K562 (cell line): Measurements from ENCODE around the gene EPHA7. TPM values are rescaled to one million over a fixed set of nuclear protein-coding genes. Genes with fewer than 3 reads are reported as not detected.

Experiments used
- ATAC-seq: fragments of 200-7000 bp; cut with Tn5 transposase; 3 replicates; pipeline ENCODE4 v1.9.1; 2020; ENCODE audit warnings: moderate library complexity
- BruUV-seq: library from RNA; stranded (reverse); fragments of 400-500 nt; replicated peaks from 2 replicates; lab custom pipeline; 2021; lab: Mats Ljungman, UMichigan
- CTCF ChIA-PET: fragments of 300-600 bp; formaldehyde crosslinking; extraction: SDS; loops from one replicate; lab custom pipeline; 2021; ENCODE audit warnings: low intra/inter-chr PET ratio; lab: Yijun Ruan, JAX
- POLR2A ChIA-PET: fragments of 300-600, 350-650 bp; sonication (Branson Sonifier 250); formaldehyde crosslinking; extraction: SDS; loops from one replicate; lab custom pipeline; 2021; ENCODE audit warnings: antibody characterized with exemption, inconsistent platforms; lab: Yijun Ruan, JAX
- DNase-seq, 4 experiments: peaks; one replicate each; pipeline versions ENCODE4 v3.0.0 to v3.0.0-alpha.2; 2011 to 2018; ENCODE audit warnings: low spot score in 3 of 4, mixed read lengths in 3 of 4; ENCODE audit errors: extremely low read depth in 1 of 4
- FAIRE-seq: peaks from 2 replicates; lab custom pipeline; 2011; peaks lifted over from hg19 to GRCh38; lab: Jason Lieb, UNC
- H2AFZ ChIP-seq: 2 replicates; pipeline ENCODE4 v1.6.0; 2011; ENCODE audit warnings: low read depth, low read length, control low read depth, inconsistent platforms
- H3K27ac ChIP-seq: fragments of 200-600 bp; 3 replicates; pipeline ENCODE4 v1.8.0; 2011; ENCODE audit warnings: low read depth, mild to moderate bottlenecking, control low read depth, inconsistent platforms, low read length, moderate library complexity, mixed read lengths; ENCODE audit errors: extremely low read depth
- H3K27me3 ChIP-seq, 2 experiments: fragments of 300-600 bp in 1 of 2; 2 replicates in 1 of 2; 3 replicates in 1 of 2; pipeline versions ENCODE4 v1.6.0 to v1.8.0; 2011; ENCODE audit warnings: inconsistent platforms in 2 of 2, low read length in 2 of 2, mild to moderate bottlenecking in 1 of 2, mixed read lengths in 1 of 2, moderate library complexity in 1 of 2; ENCODE audit not compliant: control insufficient read depth in 2 of 2, insufficient read depth in 2 of 2
- H3K36me3 ChIP-seq: fragments of 300-600 bp; 3 replicates; pipeline ENCODE4 v1.8.0; 2011; ENCODE audit warnings: mild to moderate bottlenecking, low read length, inconsistent platforms; ENCODE audit not compliant: control insufficient read depth, insufficient read depth
- H3K4me1 ChIP-seq, 2 experiments: fragments of 200-600 bp in 1 of 2; replicated peaks in 1 of 2; 2 replicates in 1 of 2; 3 replicates in 1 of 2; pipeline versions ENCODE4 v1.5.1 to v1.8.0; 2011; ENCODE audit warnings: inconsistent platforms in 2 of 2, low read length in 2 of 2, mild to moderate bottlenecking in 1 of 2, mixed read lengths in 1 of 2, moderate library complexity in 1 of 2; ENCODE audit not compliant: control insufficient read depth in 2 of 2, insufficient read depth in 2 of 2
- H3K4me2 ChIP-seq: 2 replicates; pipeline ENCODE4 v1.6.1; 2011; ENCODE audit warnings: low read length, control low read depth, inconsistent platforms, mixed read lengths; ENCODE audit not compliant: insufficient read depth
- H3K4me3 ChIP-seq: fragments of 200-600 bp; sonication (generic), shearing (Covaris generic); 2 replicates; pipeline ENCODE4 v1.5.1; 2016; ENCODE audit warnings: control low read depth, inconsistent platforms
- H3K79me2 ChIP-seq: fragments of 200-600 bp; 3 replicates; pipeline ENCODE4 v1.8.0; 2011; ENCODE audit warnings: low read length, inconsistent platforms; ENCODE audit not compliant: control insufficient read depth, insufficient read depth
- H3K9ac ChIP-seq, 2 experiments: 2 replicates each; pipeline versions ENCODE4 v1.6.0 to v1.6.1; 2011; ENCODE audit warnings: low read depth in 2 of 2, low read length in 2 of 2, control low read depth in 1 of 2, inconsistent platforms in 1 of 2, mild to moderate bottlenecking in 1 of 2, mixed read lengths in 1 of 2; ENCODE audit not compliant: insufficient read depth in 1 of 2
- H3K9me1 ChIP-seq: one replicate; pipeline ENCODE4 v1.6.0; 2011; ENCODE audit warnings: inconsistent platforms, mild to moderate bottlenecking, low read length, moderate library complexity; ENCODE audit not compliant: control insufficient read depth, insufficient read depth
- H3K9me3 ChIP-seq: replicated peaks from 2 replicates; pipeline ENCODE4 v1.5.1; 2011; ENCODE audit warnings: low read depth, low read length, inconsistent platforms; ENCODE audit not compliant: control insufficient read depth, insufficient read depth
- H4K20me1 ChIP-seq: replicated peaks from 2 replicates; pipeline ENCODE4 v1.6.1; 2011; ENCODE audit warnings: low read length, inconsistent platforms, mixed read lengths; ENCODE audit not compliant: control insufficient read depth, insufficient read depth
- CBFB ChIP-seq: sonication (generic); formaldehyde crosslinking; IDR thresholded peaks from 2 replicates; pipeline ENCODE4 v1.4.0; 2020; ENCODE audit warnings: mild to moderate bottlenecking, missing genetic modification reagents
- CEBPB ChIP-seq: fragments of 450-650 bp; IDR thresholded peaks from 2 replicates; pipeline ENCODE4 v1.6.1; 2016; ENCODE audit warnings: missing genetic modification characterization, missing compliant biosample characterization
- CHD4 ChIP-seq: fragments of 200-600 bp; sonication (generic); IDR thresholded peaks from 3 replicates; pipeline ENCODE4 v1.6.1; 2012; ENCODE audit warnings: low read depth, mild to moderate bottlenecking, mixed read lengths, low read length, inconsistent platforms; ENCODE audit not compliant: insufficient read depth, insufficient replicate concordance, poor library complexity, severe bottlenecking
- ELF4 ChIP-seq: fragments of 450-650 bp; formaldehyde crosslinking; IDR thresholded peaks from 2 replicates; pipeline ENCODE4 v1.4.0; 2022; ENCODE audit warnings: missing genetic modification characterization
- EP300 ChIP-seq: IDR thresholded peaks from 2 replicates; pipeline ENCODE4 v1.6.1; 2012; ENCODE audit warnings: low read length, improper control_type of control experiment
- HMG20A ChIP-seq: fragments of 450-650 bp; formaldehyde crosslinking; conservative IDR thresholded peaks from 2 replicates; pipeline ENCODE4 v1.4.0; 2020; ENCODE audit warnings: mild to moderate bottlenecking, mixed read lengths
- NCOA4 ChIP-seq: fragments of 450-650 bp; IDR thresholded peaks from 2 replicates; pipeline ENCODE4 v1.6.1; 2018; ENCODE audit warnings: mild to moderate bottlenecking; ENCODE audit not compliant: partially characterized antibody
- NFXL1 ChIP-seq: fragments of 450-650 bp; formaldehyde crosslinking; IDR thresholded peaks from 2 replicates; pipeline ENCODE4 v1.4.0; 2021; ENCODE audit warnings: mild to moderate bottlenecking
- RB1 ChIP-seq: fragments of 450-650 bp; IDR thresholded peaks from 2 replicates; pipeline ENCODE4 v1.6.1; 2017; ENCODE audit warnings: low read depth, mild to moderate bottlenecking
- TRIM24 ChIP-seq, 2 experiments: fragments of 450-650 bp; IDR thresholded peaks; 2 replicates each; pipeline ENCODE4 v1.6.1; 2016
- ZNF282 ChIP-seq: sonication (generic); formaldehyde crosslinking; IDR thresholded peaks from 2 replicates; pipeline ENCODE4 v1.8.1; 2023; ENCODE audit warnings: missing genetic modification reagents
- ZNF507 ChIP-seq: conservative IDR thresholded peaks from 2 replicates; pipeline ENCODE4 v1.6.1; 2017; ENCODE audit warnings: missing genetic modification characterization, missing compliant biosample characterization
- WGBS: fragments of 100-300 bp; shearing (Covaris generic); methylation state at CpG from one replicate; pipeline ENCODE4 v1.1.6; 2016; ENCODE audit warnings: low coverage, mixed read lengths; ENCODE audit not compliant: insufficient coverage; ENCODE audit errors: missing lambda C conversion rate; 5-methylcytosine and 5-hydroxymethylcytosine counted together
- in situ Hi-C: fragments of 300-500 bp; cut with MboI; formaldehyde crosslinking; loops from 4 replicates; pipeline ENCODE4 v1.15.0; 2018; ENCODE audit warnings: inconsistent platforms, mixed read lengths
- intact Hi-C: fragments of 100-400 bp; cut with micrococcal nuclease; formaldehyde crosslinking; loops from 2 replicates; pipeline ENCODE4 v1.14.2; 2022
- polyA plus RNA-seq, 8 experiments: library from polyadenylated mRNA; depleted of rRNA in 4 of 8; stranded (reverse) in 5 of 8; unstranded in 3 of 8; fragments of >200 nt; fragmentation: Nextera tagmentation in 2 of 8; fragmentation: Illumina TruSeq in 1 of 8; extraction: Ambion mirVana in 2 of 8; extraction: Trizol in 1 of 8; gene quantifications; 2 replicates each; pipeline versions ENCODE4 v1.2.1 to v1.2.3, GENCODE V29; 2011 to 2014; ENCODE audit warnings: inconsistent platforms in 1 of 8, missing spikeins in 1 of 8
- total RNA-seq, 7 experiments: library from RNA; depleted of rRNA in 6 of 7; stranded (reverse); fragments of >200 nt in 6 of 7; fragmentation: Illumina TruSeq in 2 of 7; extraction: Trizol in 2 of 7; gene quantifications; 2 replicates each; pipeline versions ENCODE4 v1.2.1 to v1.2.3, GENCODE V29; 2011 to 2021; ENCODE audit warnings: low replicate concordance in 1 of 7
- TF ChIP-seq, protein P1 (sequence below): sonication (generic); formaldehyde crosslinking; IDR thresholded peaks from 2 replicates; pipeline ENCODE4 v1.9.0; 2022; ENCODE audit warnings: mild to moderate bottlenecking, missing genetic modification reagents
- TF ChIP-seq, protein P2 (sequence below): fragments of 250-450 bp; sonication (Bioruptor Pico); IDR thresholded peaks from 2 replicates; pipeline ENCODE4 v1.8.0; 2022; ENCODE audit warnings: moderate library complexity, mild to moderate bottlenecking, inconsistent platforms
- TF ChIP-seq, protein P3 (sequence below): fragments of 150-350 bp; conservative IDR thresholded peaks from 2 replicates; pipeline ENCODE4 v1.6.1; 2014; ENCODE audit warnings: low read length
- TF ChIP-seq, protein P4 (sequence below): IDR thresholded peaks from 2 replicates; pipeline ENCODE4 v1.6.1; 2011; ENCODE audit warnings: borderline replicate concordance, low read depth, mild to moderate bottlenecking, moderate library complexity, low read length; ENCODE audit not compliant: insufficient read depth, poor library complexity, severe bottlenecking

Gene EPHA7
- total and polyA plus RNA-seq, 9 of the 15 experiments (the other 6 are each of a cell fraction or from before 2014, with no cell fraction given) = not detected

DNA sequence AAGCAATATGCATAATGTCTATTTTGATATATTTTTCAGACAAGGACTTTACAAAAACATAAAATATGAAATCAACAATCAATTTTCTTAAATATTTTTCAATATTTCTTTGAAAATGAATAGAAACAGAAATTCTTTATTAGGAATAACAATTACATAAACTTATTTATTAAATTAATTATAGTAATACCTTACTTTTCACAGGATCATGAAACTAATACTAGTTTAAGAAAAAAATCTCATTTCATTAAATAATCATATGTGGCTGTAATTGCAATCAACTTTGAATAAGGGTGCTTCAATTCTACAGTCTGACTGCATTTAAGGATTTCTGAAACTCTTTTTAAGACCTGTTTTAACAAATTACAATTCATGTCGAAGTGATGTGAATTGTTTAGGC, 26.6 kb downstream of the EPHA7 start:
- ChIA-PET CTCF (no interaction called here), POLR2A (no interaction called here)
- no peak overlapping the region for H3K9ac ChIP-seq
- H2AFZ ChIP-seq = no peak overlapping the region
- H3K4me3 ChIP-seq = no peak overlapping the region
- WGBS = 5% methylated on average over 1 of the region's 1 CpG
- DNase-seq (no peak), FAIRE-seq (no peak), ATAC-seq (no peak)
- intact Hi-C loops = no loop called here
- BruUV-seq = no TSS peak
- in situ Hi-C loops = no loop called here
- H3K27ac ChIP-seq = no peak overlapping the region
- H3K4me2 ChIP-seq = no peak overlapping the region
- H3K27me3 ChIP-seq = no peaks in the 10 kb centered on the region
- no peaks in the 10 kb centered on the region for H3K4me1 ChIP-seq
- H3K79me2 ChIP-seq = no peaks in the 10 kb centered on the region
- H3K36me3 ChIP-seq = no peaks in the 10 kb centered on the region
- no peaks in the 10 kb centered on the region for H4K20me1 ChIP-seq
- H3K9me3 ChIP-seq = no peaks in the 10 kb centered on the region
- TF ChIP-seq, protein P1, sequence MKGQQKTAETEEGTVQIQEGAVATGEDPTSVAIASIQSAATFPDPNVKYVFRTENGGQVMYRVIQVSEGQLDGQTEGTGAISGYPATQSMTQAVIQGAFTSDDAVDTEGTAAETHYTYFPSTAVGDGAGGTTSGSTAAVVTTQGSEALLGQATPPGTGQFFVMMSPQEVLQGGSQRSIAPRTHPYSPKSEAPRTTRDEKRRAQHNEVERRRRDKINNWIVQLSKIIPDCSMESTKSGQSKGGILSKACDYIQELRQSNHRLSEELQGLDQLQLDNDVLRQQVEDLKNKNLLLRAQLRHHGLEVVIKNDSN (CRISPR knock-in tag) = no peak
- TF ChIP-seq NCOA4 (no peak), CBFB (CRISPR knock-in tag) (no peak), ZNF282 (CRISPR knock-in tag) (no peak), NFXL1 (CRISPR knock-in tag) (no peak), CEBPB (tag) (no peak), CHD4 (no peak), EP300 (no peak), ELF4 (CRISPR knock-in tag) (no peak), HMG20A (CRISPR knock-in tag) (no peak), ZNF507 (no peak), RB1 (no peak), TRIM24 (IDR thresholded peaks at IDR 0.05) (no peak)
- TF ChIP-seq, protein P2, sequence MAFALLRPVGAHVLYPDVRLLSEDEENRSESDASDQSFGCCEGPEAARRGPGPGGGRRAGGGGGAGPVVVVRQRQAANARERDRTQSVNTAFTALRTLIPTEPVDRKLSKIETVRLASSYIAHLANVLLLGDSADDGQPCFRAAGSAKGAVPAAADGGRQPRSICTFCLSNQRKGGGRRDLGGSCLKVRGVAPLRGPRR (CRISPR knock-in tag) = no peak
- TF ChIP-seq, protein P3, sequence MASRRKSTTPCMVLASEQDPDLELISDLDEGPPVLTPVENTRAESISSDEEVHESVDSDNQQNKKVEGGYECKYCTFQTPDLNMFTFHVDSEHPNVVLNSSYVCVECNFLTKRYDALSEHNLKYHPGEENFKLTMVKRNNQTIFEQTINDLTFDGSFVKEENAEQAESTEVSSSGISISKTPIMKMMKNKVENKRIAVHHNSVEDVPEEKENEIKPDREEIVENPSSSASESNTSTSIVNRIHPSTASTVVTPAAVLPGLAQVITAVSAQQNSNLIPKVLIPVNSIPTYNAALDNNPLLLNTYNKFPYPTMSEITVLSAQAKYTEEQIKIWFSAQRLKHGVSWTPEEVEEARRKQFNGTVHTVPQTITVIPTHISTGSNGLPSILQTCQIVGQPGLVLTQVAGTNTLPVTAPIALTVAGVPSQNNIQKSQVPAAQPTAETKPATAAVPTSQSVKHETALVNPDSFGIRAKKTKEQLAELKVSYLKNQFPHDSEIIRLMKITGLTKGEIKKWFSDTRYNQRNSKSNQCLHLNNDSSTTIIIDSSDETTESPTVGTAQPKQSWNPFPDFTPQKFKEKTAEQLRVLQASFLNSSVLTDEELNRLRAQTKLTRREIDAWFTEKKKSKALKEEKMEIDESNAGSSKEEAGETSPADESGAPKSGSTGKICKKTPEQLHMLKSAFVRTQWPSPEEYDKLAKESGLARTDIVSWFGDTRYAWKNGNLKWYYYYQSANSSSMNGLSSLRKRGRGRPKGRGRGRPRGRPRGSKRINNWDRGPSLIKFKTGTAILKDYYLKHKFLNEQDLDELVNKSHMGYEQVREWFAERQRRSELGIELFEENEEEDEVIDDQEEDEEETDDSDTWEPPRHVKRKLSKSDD = no peak
- TF ChIP-seq, protein P4, sequence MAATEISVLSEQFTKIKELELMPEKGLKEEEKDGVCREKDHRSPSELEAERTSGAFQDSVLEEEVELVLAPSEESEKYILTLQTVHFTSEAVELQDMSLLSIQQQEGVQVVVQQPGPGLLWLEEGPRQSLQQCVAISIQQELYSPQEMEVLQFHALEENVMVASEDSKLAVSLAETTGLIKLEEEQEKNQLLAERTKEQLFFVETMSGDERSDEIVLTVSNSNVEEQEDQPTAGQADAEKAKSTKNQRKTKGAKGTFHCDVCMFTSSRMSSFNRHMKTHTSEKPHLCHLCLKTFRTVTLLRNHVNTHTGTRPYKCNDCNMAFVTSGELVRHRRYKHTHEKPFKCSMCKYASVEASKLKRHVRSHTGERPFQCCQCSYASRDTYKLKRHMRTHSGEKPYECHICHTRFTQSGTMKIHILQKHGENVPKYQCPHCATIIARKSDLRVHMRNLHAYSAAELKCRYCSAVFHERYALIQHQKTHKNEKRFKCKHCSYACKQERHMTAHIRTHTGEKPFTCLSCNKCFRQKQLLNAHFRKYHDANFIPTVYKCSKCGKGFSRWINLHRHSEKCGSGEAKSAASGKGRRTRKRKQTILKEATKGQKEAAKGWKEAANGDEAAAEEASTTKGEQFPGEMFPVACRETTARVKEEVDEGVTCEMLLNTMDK = no peak
- no peaks in the 10 kb centered on the region for H3K9me1 ChIP-seq
